ENCODE results near the gene ARHGEF2.

The ARHGEF2 gene

GRCh38 chr1:155944444-155944799 is 33.9 kb downstream of the ARHGEF2 start:
- no peak for TF ChIP-seq CTCF (IDR thresholded peaks at IDR 0.05; ENCODE audit: low read depth, low read length)
- H3K36me3 ChIP-seq: no peaks in the 10 kb centered on the region
- H3K4me1 ChIP-seq: peaks cover 15% of the 10 kb centered on the region

GRCh38 chr1:155942578-155943141 is 35.7 kb downstream of the ARHGEF2 start:
- Histone ChIP-seq H3K27me3 (no peaks in the 10 kb centered on the region), H3K9me3 (no peaks in the 10 kb centered on the region), H3K4me3 (ENCODE audit: low read depth, low read length) (no peak overlapping the region), H3K4me1 (peaks cover 15% of the 10 kb centered on the region), H3K36me3 (no peaks in the 10 kb centered on the region)
- no peak for DNase-seq
- no peak for TF ChIP-seq CTCF (IDR thresholded peaks at IDR 0.05; ENCODE audit: low read depth, low read length)

More at GRCh38 chr1:155944444-155944799, 33.9 kb downstream of the ARHGEF2 start:
- no peak overlapping the region for H3K4me3 ChIP-seq (ENCODE audit: low read depth, low read length)
- H3K27me3 ChIP-seq: no peaks in the 10 kb centered on the region
- DNase-seq: no peak
- no peaks in the 10 kb centered on the region for H3K9me3 ChIP-seq

- Histone ChIP-seq H3K27me3 (no peaks in the 10 kb centered on the region), H3K4me1 (peaks cover 15% of the 10 kb centered on the region), H3K4me3 (ENCODE audit: low read depth, low read length) (no peak overlapping the region), H3K36me3 (no peaks in the 10 kb centered on the region), H3K9me3 (no peaks in the 10 kb centered on the region)
- TF ChIP-seq CTCF (IDR thresholded peaks at IDR 0.05; ENCODE audit: low read depth, low read length): no peak
- no peak for DNase-seq
These were observed 36.4 kb downstream of the ARHGEF2 start for GRCh38 chr1:155941845-155942531.

- peak; percentile 37 for DNase-seq
- TF ChIP-seq CTCF (IDR thresholded peaks at IDR 0.05; ENCODE audit: low read depth, low read length): no peak
- Histone ChIP-seq H3K4me1 (peaks cover 15% of the 10 kb centered on the region), H3K36me3 (no peaks in the 10 kb centered on the region), H3K9me3 (no peaks in the 10 kb centered on the region), H3K4me3 (ENCODE audit: low read depth, low read length) (no peak within 1 kb of the TSS), H3K27me3 (no peaks in the 10 kb centered on the region)
These were observed 37.1 kb downstream of the ARHGEF2 start, which contains the start of gene RXFP4 for GRCh38 chr1:155940993-155941844. Gene RXFP4 (plus strand): TSS chr1:155941638. CDS start chr1:155941710, 72 bp downstream.

GRCh38 chr1:155940482-155940992 is 37.8 kb downstream of the ARHGEF2 start:
- no peak for TF ChIP-seq CTCF (IDR thresholded peaks at IDR 0.05; ENCODE audit: low read depth, low read length)
- DNase-seq: peak; percentile 36
- H3K4me3 ChIP-seq (ENCODE audit: low read depth, low read length): no peak overlapping the region
- no peaks in the 10 kb centered on the region for H3K27me3 ChIP-seq
- no peaks in the 10 kb centered on the region for H3K36me3 ChIP-seq
- H3K9me3 ChIP-seq: no peaks in the 10 kb centered on the region
- peaks cover 15% of the 10 kb centered on the region for H3K4me1 ChIP-seq
